ENCODE results near the gene RAX2. TPM values are rescaled to one million over a fixed set of nuclear protein-coding genes. Genes with fewer than 3 reads are reported as not detected.

The RAX2 gene
- polyA plus RNA-seq, 2 donors: not detected

DNA sequence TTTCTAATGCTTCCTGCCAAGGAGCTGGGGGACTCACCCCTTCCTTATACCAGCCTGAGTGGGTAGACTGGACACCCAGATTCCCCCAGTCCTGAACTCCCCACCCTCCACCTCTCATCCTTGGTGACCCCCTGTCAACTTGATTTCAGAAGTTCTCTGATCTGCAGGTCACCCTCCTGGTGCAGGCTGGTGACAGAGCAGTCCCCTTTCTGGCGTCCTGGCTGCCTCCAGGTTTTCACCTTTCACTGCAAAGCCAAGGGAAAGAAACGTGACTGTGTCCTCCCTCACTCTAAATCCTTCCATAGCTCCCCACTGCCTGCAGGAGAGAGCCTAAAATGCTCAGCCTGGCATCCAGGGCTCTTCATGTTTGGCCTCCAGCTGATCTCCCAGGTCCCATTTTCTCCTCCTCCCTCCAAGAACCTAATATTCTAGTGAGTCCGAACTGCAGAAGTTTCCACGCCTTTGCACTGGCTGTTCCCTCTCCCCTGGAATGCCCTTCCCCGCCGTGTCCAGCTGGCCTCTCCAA is 18.2 kb upstream of the RAX2 start:
- peaks cover 0 to 6% of the 10 kb centered on the region in 2 donors for H3K4me1 ChIP-seq (ENCODE audit: control insufficient read depth in 2 of 2, insufficient read depth in 2 of 2, low read length in 1 of 2)
- WGBS, 2 donors: 70 to 76% methylated on average over 6 of the region's 6 CpGs
- H3K36me3 ChIP-seq (ENCODE audit: control insufficient read depth in 2 of 2, insufficient read depth in 2 of 2, low read length in 1 of 2): no peaks in the 10 kb centered on the region
- no peak overlapping the region for H3K27ac ChIP-seq (ENCODE audit: low read depth in 2 of 2, low read length in 1 of 2)
- H3K9me3 ChIP-seq (ENCODE audit: control insufficient read depth in 2 of 2, insufficient read depth in 1 of 2, low read depth in 1 of 2, low read length in 1 of 2): peaks cover 0 to 8% of the 10 kb centered on the region in 2 donors
- H3K27me3 ChIP-seq (ENCODE audit: control insufficient read depth in 1 of 2, insufficient read depth in 2 of 2, low read length in 2 of 2): no peaks in the 10 kb centered on the region
- H3K4me3 ChIP-seq (ENCODE audit: low read depth in 1 of 2, low read length in 2 of 2): no peak overlapping the region

DNA sequence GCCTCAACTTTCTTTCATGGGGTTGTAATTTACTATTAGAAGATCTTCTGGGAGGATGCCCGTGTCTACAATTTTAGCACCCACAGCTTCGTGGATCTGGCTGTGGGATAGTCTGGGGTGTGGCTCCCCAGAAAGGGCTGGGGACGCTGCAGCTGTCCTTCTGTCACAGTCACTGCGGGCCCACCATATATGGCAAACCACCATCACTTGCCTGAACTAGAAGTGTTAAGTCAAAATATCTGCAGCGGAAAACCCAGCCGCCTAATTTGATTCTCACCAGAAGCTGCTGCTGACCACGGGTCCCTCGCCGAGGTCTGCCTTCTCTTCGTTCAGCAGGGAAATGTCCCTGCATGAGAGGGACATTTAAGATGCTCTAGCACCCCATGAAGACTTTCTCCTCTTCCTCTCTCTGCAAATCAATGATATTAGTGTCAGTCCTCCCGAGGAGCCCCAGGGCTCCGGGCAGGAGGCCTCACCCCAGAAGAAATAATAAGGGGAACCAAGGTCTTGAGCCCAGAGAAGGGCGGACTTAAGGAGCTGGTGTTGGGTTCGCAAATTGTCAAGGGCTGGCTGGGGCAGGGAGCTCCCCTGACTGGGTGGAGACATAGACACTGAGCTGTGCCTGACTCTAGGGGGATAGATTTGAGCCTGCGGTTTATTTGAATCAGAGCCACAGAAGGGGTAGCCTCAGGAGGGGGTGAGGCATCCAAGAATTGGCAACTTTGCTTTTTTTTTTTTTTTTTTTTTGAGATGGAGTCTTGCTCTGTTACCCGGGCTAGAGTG is 17.2 kb upstream of the RAX2 start:
- Histone ChIP-seq H3K36me3 (ENCODE audit: control insufficient read depth in 2 of 2, insufficient read depth in 2 of 2, low read length in 1 of 2) (no peaks in the 10 kb centered on the region), H3K4me3 (ENCODE audit: low read depth in 1 of 2, low read length in 2 of 2) (no peak overlapping the region), H3K27ac (ENCODE audit: low read depth in 2 of 2, low read length in 1 of 2) (no peak overlapping the region), H3K9me3 (ENCODE audit: control insufficient read depth in 2 of 2, insufficient read depth in 1 of 2, low read depth in 1 of 2, low read length in 1 of 2) (peaks cover 0 to 8% of the 10 kb centered on the region in 2 donors), H3K27me3 (ENCODE audit: control insufficient read depth in 1 of 2, insufficient read depth in 2 of 2, low read length in 2 of 2) (no peaks in the 10 kb centered on the region), H3K4me1 (ENCODE audit: control insufficient read depth in 2 of 2, insufficient read depth in 2 of 2, low read length in 1 of 2) (peaks cover 4 to 9% of the 10 kb centered on the region in 2 donors)
- WGBS, 2 donors: 47 to 49% methylated on average over 15 of the region's 16 CpGs

DNA sequence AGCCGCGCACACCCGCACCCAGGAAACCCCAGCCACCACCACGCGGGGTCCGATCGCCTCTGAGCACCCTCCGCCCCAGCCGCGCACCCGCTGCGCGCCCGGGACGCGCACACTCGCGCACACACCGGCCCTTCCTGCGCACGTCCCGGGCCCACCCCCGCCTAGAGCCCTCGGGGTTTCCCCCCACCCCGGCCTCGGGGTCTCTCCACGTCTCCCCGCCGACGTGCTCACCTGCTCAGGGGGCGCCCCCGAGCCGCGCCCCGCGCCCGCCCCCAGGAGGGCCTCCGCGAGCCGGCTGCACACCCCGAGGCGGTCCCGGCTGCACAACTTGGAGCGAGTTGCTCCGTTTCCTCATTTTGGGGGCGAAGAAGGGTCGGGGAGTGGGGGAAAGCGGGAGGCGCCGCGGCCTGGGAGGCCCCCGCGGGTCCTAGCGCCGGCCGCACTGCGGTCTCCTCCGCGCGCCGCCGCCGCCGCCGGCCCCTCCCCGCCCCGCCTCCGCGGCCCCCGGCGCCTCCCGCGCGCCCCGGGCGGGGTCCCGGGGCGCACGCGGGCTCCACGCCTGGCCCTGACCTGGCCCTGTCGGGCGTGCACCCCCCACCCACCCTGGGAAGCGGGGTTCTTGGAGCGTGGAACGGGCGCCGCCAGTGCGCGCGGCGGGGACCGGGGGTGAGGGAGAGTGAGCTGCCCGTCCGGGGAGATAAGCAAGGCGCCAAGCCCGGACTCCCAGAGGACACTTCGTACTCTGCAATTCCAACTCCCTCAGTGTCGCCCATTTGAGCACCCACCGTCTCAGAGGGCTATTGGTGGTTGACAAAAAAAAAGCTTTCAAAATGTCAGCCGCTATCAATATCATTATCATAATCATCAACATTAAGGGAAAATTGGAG is 14.2 kb upstream of the RAX2 start, which contains the start of gene MATK:
Gene MATK, minus strand, starts transcription at position 444 of the 887 bp plus-strand sequence. CDS start 1,246 bp downstream, outside the sequence.
- Histone ChIP-seq H3K4me3 (ENCODE audit: low read depth in 1 of 2, low read length in 2 of 2) (peak within 1 kb of the TSS; percentile 41 to 55), H3K9me3 (ENCODE audit: control insufficient read depth in 2 of 2, insufficient read depth in 1 of 2, low read depth in 1 of 2, low read length in 1 of 2) (peaks cover 16 to 26% of the 10 kb centered on the region in 2 donors), H3K4me1 (ENCODE audit: control insufficient read depth in 2 of 2, insufficient read depth in 2 of 2, low read length in 1 of 2) (peaks cover 4 to 9% of the 10 kb centered on the region in 2 donors), H3K36me3 (ENCODE audit: control insufficient read depth in 2 of 2, insufficient read depth in 2 of 2, low read length in 1 of 2) (no peaks in the 10 kb centered on the region), H3K27ac (ENCODE audit: low read depth in 2 of 2, low read length in 1 of 2) (no peak within 1 kb of the TSS), H3K27me3 (ENCODE audit: control insufficient read depth in 1 of 2, insufficient read depth in 2 of 2, low read length in 2 of 2) (no peaks in the 10 kb centered on the region)
- 5 to 6% methylated on average over 66 to 101 of the region's 101 CpGs for WGBS, 2 donors

DNA sequence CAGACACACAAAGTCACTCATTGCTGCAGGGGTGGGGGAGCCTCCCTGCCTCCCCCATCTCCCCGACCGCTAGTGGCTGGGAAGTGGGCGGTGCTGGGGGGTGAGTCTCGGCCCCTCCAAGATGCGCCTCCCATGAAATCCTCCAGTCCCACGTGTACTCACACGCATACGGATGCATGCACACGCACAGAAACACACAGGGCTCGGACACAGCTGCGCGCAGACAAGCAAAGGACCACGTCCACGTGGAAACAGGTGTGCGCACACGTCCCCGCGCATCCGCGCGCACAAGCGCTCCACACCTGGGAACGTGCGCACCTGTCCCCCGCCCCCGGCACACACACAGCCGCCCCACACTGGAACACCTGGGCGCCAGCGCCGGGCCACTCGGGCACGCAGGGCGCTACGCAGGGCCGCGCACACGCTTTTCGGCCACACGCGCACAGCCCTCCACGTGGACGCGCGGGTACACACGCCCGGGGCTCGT is 13.5 kb upstream of the RAX2 start:
- Histone ChIP-seq H3K27ac (ENCODE audit: low read depth in 2 of 2, low read length in 1 of 2) (no peak overlapping the region), H3K27me3 (ENCODE audit: control insufficient read depth in 1 of 2, insufficient read depth in 2 of 2, low read length in 2 of 2) (no peaks in the 10 kb centered on the region), H3K9me3 (ENCODE audit: control insufficient read depth in 2 of 2, insufficient read depth in 1 of 2, low read depth in 1 of 2, low read length in 1 of 2) (peaks cover 16 to 25% of the 10 kb centered on the region in 2 donors), H3K4me1 (ENCODE audit: control insufficient read depth in 2 of 2, insufficient read depth in 2 of 2, low read length in 1 of 2) (peaks cover 4 to 9% of the 10 kb centered on the region in 2 donors), H3K36me3 (ENCODE audit: control insufficient read depth in 2 of 2, insufficient read depth in 2 of 2, low read length in 1 of 2) (no peaks in the 10 kb centered on the region), H3K4me3 (ENCODE audit: low read depth in 1 of 2, low read length in 2 of 2) (peak overlapping the region; percentile 41 to 55)
- 1 to 2% methylated on average over 38 to 47 of the region's 47 CpGs for WGBS, 2 donors

DNA sequence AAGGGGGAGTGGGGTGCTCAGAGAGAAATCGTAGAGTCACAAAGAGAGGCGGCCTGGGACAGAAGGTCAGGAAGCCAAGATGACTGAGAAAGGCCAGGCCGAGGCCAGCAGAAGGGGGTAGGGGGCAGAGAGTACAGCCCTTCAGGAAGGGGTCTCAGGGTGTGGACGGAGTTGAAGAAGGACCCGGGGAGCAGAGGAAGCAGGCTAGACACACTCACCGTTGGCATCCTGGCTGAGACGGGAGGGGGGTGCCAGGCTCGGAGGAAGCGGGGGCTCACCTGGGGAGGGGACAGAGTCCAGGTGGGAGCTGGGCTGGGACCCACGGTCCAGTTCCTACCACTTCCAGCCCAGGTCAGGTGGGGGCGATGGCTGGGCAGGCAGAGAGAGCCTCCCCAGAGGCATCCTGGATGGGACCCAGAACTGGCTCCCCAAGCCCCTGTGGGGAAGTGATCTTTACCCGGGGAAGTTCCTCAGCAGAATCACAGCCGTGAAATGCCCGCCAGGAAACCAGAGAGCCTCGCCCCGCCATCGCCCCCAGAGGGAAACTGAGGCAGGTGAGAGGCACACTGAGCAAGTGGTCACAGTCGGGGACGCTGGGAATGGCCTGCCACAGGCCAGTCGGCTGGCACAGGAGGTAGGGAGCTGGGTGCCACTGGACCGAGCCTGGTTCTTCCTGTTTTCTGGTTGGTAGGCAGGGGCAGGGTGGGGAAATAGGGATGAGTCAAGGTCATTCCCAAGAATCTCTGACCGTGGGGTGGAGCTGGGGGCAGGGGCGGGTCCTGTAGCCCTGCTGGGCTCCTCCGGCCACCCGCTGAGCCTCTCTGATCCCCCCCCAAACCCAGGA is 12.8 kb upstream of the RAX2 start:
- WGBS, 2 donors: 22 to 27% methylated on average over 25 of the region's 25 CpGs
- Histone ChIP-seq H3K27ac (ENCODE audit: low read depth in 2 of 2, low read length in 1 of 2) (no peak overlapping the region), H3K4me3 (ENCODE audit: low read depth in 1 of 2, low read length in 2 of 2) (peak overlapping the region; percentile 41 to 55), H3K36me3 (ENCODE audit: control insufficient read depth in 2 of 2, insufficient read depth in 2 of 2, low read length in 1 of 2) (no peaks in the 10 kb centered on the region), H3K27me3 (ENCODE audit: control insufficient read depth in 1 of 2, insufficient read depth in 2 of 2, low read length in 2 of 2) (no peaks in the 10 kb centered on the region), H3K9me3 (ENCODE audit: control insufficient read depth in 2 of 2, insufficient read depth in 1 of 2, low read depth in 1 of 2, low read length in 1 of 2) (peaks cover 16 to 25% of the 10 kb centered on the region in 2 donors), H3K4me1 (ENCODE audit: control insufficient read depth in 2 of 2, insufficient read depth in 2 of 2, low read length in 1 of 2) (peaks cover 4 to 9% of the 10 kb centered on the region in 2 donors)

DNA sequence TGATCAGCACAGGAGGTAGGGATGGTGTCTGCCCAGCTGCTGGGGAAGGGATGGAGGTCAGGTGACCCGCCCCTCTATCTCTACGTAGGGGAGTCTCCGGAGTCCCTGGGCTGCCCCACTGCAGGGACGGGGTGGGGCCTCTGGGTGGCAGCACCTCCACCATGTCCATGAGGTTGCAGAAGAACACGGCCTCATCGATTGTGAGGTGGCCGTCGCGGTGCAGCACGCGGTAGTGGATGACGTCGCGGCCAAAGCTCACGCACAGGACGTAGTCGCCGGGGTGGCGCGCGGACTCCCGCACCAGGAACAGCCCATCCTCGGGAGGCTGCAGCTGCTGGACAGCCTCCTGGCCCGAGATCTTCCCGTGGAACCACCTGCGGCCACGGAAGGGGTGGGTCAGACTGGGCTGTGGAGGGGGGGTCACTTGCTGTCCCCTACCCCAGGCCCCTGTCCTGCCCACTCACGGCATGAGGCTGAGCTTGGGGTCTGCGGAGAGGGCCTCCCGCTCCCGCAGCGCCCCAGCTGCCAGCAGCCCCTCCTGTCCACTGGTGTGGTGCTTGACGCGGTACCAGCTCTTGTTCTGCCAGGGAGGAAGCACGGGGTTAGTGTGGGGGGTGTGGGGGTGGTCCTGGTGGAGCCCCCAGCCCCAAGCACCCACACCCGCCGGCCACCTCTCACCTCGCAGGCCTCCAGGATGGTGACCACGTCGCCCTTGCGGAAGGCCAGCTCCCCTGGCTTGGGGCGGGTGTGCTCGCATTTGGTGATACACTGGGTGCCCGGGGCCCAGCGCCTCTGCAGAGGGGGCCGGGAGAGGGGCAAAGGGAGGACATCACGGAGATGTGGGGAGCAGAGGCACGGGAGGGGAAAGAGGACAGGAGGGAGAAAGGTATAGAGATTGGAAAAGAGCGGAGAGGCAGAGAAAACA is 11.9 kb upstream of the RAX2 start:
- Histone ChIP-seq H3K4me3 (ENCODE audit: low read depth in 1 of 2, low read length in 2 of 2) (no peak overlapping the region), H3K27ac (ENCODE audit: low read depth in 2 of 2, low read length in 1 of 2) (no peak overlapping the region), H3K4me1 (ENCODE audit: control insufficient read depth in 2 of 2, insufficient read depth in 2 of 2, low read length in 1 of 2) (peaks cover 4 to 9% of the 10 kb centered on the region in 2 donors), H3K9me3 (ENCODE audit: control insufficient read depth in 2 of 2, insufficient read depth in 1 of 2, low read depth in 1 of 2, low read length in 1 of 2) (peaks cover 16 to 25% of the 10 kb centered on the region in 2 donors), H3K36me3 (ENCODE audit: control insufficient read depth in 2 of 2, insufficient read depth in 2 of 2, low read length in 1 of 2) (no peaks in the 10 kb centered on the region), H3K27me3 (ENCODE audit: control insufficient read depth in 1 of 2, insufficient read depth in 2 of 2, low read length in 2 of 2) (no peaks in the 10 kb centered on the region)
- WGBS, 2 donors: 72 to 78% methylated on average over 48 to 49 of the region's 49 CpGs

DNA sequence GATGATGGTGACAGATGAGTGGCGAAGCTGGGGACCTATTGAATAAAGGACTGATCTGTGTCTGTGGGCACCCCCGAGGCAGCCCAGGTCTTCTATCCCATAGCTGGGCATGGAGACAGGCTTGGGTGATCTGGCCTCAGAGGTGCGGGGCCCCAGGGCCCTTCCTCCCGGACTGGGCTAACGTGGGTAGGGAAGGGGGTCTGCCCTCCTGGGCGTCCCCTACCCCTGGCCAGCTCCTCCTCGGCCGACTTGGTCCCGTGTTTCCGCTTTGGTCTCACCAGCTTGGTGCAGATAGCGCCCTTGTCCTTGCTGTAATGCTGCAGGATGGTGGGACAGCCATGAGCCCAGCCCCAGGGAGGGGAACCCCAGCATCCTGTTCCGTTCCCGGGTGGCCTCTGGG is 10.9 kb upstream of the RAX2 start:
- H3K36me3 ChIP-seq (ENCODE audit: control insufficient read depth in 2 of 2, insufficient read depth in 2 of 2, low read length in 1 of 2): no peaks in the 10 kb centered on the region
- H3K27ac ChIP-seq (ENCODE audit: low read depth in 2 of 2, low read length in 1 of 2): no peak overlapping the region
- H3K9me3 ChIP-seq (ENCODE audit: control insufficient read depth in 2 of 2, insufficient read depth in 1 of 2, low read depth in 1 of 2, low read length in 1 of 2): peaks cover 16 to 25% of the 10 kb centered on the region in 2 donors
- H3K4me1 ChIP-seq (ENCODE audit: control insufficient read depth in 2 of 2, insufficient read depth in 2 of 2, low read length in 1 of 2): peaks cover 4 to 9% of the 10 kb centered on the region in 2 donors
- no peak overlapping the region for H3K4me3 ChIP-seq (ENCODE audit: low read depth in 1 of 2, low read length in 2 of 2)
- 90 to 92% methylated on average over 12 to 13 of the region's 13 CpGs for WGBS, 2 donors
- no peaks in the 10 kb centered on the region for H3K27me3 ChIP-seq (ENCODE audit: control insufficient read depth in 1 of 2, insufficient read depth in 2 of 2, low read length in 2 of 2)

DNA sequence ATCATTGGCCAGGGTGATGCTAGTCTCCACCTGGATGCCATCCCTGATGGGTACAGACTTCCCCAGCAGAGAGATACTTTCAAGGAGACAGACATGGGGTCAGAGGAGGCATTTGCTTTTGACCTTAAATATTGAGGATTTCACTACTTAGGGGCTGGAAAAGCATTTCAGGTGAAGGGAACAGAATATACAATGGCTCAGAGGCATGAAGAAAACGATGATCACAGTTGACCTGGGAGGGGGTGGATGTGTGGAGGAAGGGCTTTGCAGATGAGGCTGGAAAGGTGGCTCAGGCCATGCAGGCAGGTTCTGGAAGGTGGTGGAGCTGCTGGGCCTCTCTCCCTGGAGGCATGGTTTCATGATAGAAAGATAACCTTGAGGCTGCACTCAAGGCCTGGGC is 10.3 kb upstream of the RAX2 start:
- no peaks in the 10 kb centered on the region for H3K36me3 ChIP-seq (ENCODE audit: control insufficient read depth in 2 of 2, insufficient read depth in 2 of 2, low read length in 1 of 2)
- H3K4me1 ChIP-seq (ENCODE audit: control insufficient read depth in 2 of 2, insufficient read depth in 2 of 2, low read length in 1 of 2): peaks cover 4 to 9% of the 10 kb centered on the region in 2 donors
- H3K4me3 ChIP-seq (ENCODE audit: low read depth in 1 of 2, low read length in 2 of 2): no peak overlapping the region
- no peak overlapping the region for H3K27ac ChIP-seq (ENCODE audit: low read depth in 2 of 2, low read length in 1 of 2)
- WGBS, 2 donors: 89 to 92% methylated on average over 1 of the region's 1 CpG
- no peaks in the 10 kb centered on the region for H3K27me3 ChIP-seq (ENCODE audit: control insufficient read depth in 1 of 2, insufficient read depth in 2 of 2, low read length in 2 of 2)
- H3K9me3 ChIP-seq (ENCODE audit: control insufficient read depth in 2 of 2, insufficient read depth in 1 of 2, low read depth in 1 of 2, low read length in 1 of 2): peaks cover 16 to 25% of the 10 kb centered on the region in 2 donors

Data from esophagus (tissue), 2 donors.